GM12878 (cell line): ENCODE data around the gene RIN2. TPM values are rescaled to one million over a fixed set of nuclear protein-coding genes. Genes with fewer than 3 reads are reported as not detected.

Experiments used
- ATAC-seq: fragments of 200-7000 bp; cut with Tn5 transposase; 3 replicates; pipeline ENCODE4 v1.9.1; 2020; ENCODE audit warnings: mild to moderate bottlenecking, moderate library complexity
- BruUV-seq: library from RNA; stranded (reverse); fragments of 400-500 nt; replicated peaks from 2 replicates; lab custom pipeline; 2021; lab: Mats Ljungman, UMichigan
- CTCF ChIA-PET: fragments of 300-600 bp; sonication (Branson Sonifier 250); formaldehyde crosslinking; extraction: SDS; loops from one replicate; lab custom pipeline; 2021; ENCODE audit warnings: inconsistent platforms; lab: Yijun Ruan, JAX
- POLR2A ChIA-PET: fragments of 350-600 bp; formaldehyde crosslinking; extraction: SDS; loops from one replicate; lab custom pipeline; 2021; ENCODE audit warnings: inconsistent platforms; lab: Charles Lee
- RAD21 ChIA-PET: fragments of 300-600 bp; sonication (Branson Sonifier 250); formaldehyde crosslinking; loops from one replicate; lab custom pipeline; 2023; ENCODE audit warnings: antibody characterized with exemption; ENCODE audit not compliant: unreplicated experiment; lab: Charles Lee
- SMC1A ChIA-PET: fragments of 300-600 bp; sonication (Branson Sonifier 250); formaldehyde crosslinking; loops from one replicate; lab custom pipeline; 2023; ENCODE audit not compliant: unreplicated experiment, uncharacterized antibody; lab: Charles Lee
- DNase-seq: peaks from one replicate; pipeline ENCODE4 v3.0.0-alpha.2; 2011; ENCODE audit warnings: low read depth, low spot score
- FAIRE-seq: peaks from 3 replicates; lab custom pipeline; 2011; peaks lifted over from hg19 to GRCh38; lab: Jason Lieb, UNC
- H2AFZ ChIP-seq: 2 replicates; pipeline ENCODE4 v1.6.0; 2011; ENCODE audit warnings: low read depth, low read length, control low read depth; ENCODE audit not compliant: control insufficient read depth
- H3K27ac ChIP-seq: 2 replicates; pipeline ENCODE4 v1.5.1; 2011; ENCODE audit warnings: control low read depth; ENCODE audit not compliant: control insufficient read depth, insufficient read depth
- H3K27me3 ChIP-seq, 2 experiments: replicated peaks in 1 of 2; 2 replicates each; pipeline versions ENCODE4 v1.6.0 to v1.6.1; 2011; ENCODE audit warnings: low read length in 1 of 2; ENCODE audit not compliant: control insufficient read depth in 2 of 2, insufficient read depth in 2 of 2
- H3K36me3 ChIP-seq, 2 experiments: 2 replicates each; pipeline ENCODE4 v1.5.1; 2011; ENCODE audit warnings: low read length in 1 of 2; ENCODE audit not compliant: control insufficient read depth in 2 of 2, insufficient read depth in 2 of 2
- H3K4me1 ChIP-seq: 2 replicates; pipeline ENCODE4 v1.6.1; 2011; ENCODE audit warnings: mild to moderate bottlenecking, low read length, moderate library complexity, mixed read lengths; ENCODE audit not compliant: control insufficient read depth, insufficient read depth
- H3K4me2 ChIP-seq: 2 replicates; pipeline ENCODE4 v1.6.0; 2011; ENCODE audit warnings: control low read depth; ENCODE audit not compliant: control insufficient read depth, insufficient read depth
- H3K4me3 ChIP-seq: fragments of 200-600 bp; sonication (generic); 2 replicates; pipeline ENCODE4 v1.5.1; 2016
- H3K79me2 ChIP-seq: 2 replicates; pipeline ENCODE4 v1.6.0; 2011; ENCODE audit warnings: low read length; ENCODE audit not compliant: control insufficient read depth, insufficient read depth
- H3K9ac ChIP-seq: 2 replicates; pipeline ENCODE4 v1.8.0; 2011; ENCODE audit warnings: low read length, control low read depth, mixed read lengths; ENCODE audit not compliant: control insufficient read depth, insufficient read depth
- H3K9me3 ChIP-seq: replicated peaks from 3 replicates; pipeline ENCODE4 v1.5.1; 2011; ENCODE audit warnings: mild to moderate bottlenecking, low read length; ENCODE audit not compliant: control insufficient read depth, insufficient read depth
- H4K20me1 ChIP-seq: 2 replicates; pipeline ENCODE4 v1.6.0; 2011; ENCODE audit not compliant: control insufficient read depth, insufficient read depth
- CREB1 ChIP-seq: IDR thresholded peaks from 2 replicates; pipeline ENCODE4 v1.6.1; 2012; ENCODE audit warnings: low read depth, mild to moderate bottlenecking, inconsistent platforms
- ETV6 ChIP-seq, 2 experiments: fragments of 450-650 bp in 1 of 2; IDR thresholded peaks in 1 of 2; conservative IDR thresholded peaks in 1 of 2; 2 replicates each; pipeline ENCODE4 v1.6.1; 2014; ENCODE audit warnings: antibody characterized with exemption in 1 of 2, borderline replicate concordance in 1 of 2, low read depth in 1 of 2, mild to moderate bottlenecking in 1 of 2, moderate library complexity in 1 of 2
- FOXM1 ChIP-seq: IDR thresholded peaks from 2 replicates; pipeline ENCODE4 v1.6.1; 2012; ENCODE audit warnings: low read depth, mild to moderate bottlenecking, inconsistent platforms, low read length, moderate library complexity
- GATAD2B ChIP-seq: fragments of 450-650 bp; conservative IDR thresholded peaks from 2 replicates; pipeline ENCODE4 v1.6.1; 2017; ENCODE audit warnings: low read depth, mild to moderate bottlenecking, moderate library complexity
- HCFC1 ChIP-seq: fragments of 150-350 bp; IDR thresholded peaks from 2 replicates; pipeline ENCODE4 v1.6.1; 2014; ENCODE audit warnings: low read length
- JUNB ChIP-seq: IDR thresholded peaks from 2 replicates; pipeline ENCODE4 v1.6.1; 2016; ENCODE audit warnings: antibody characterized with exemption, mild to moderate bottlenecking
- MXI1 ChIP-seq: fragments of 150-350 bp; IDR thresholded peaks from 2 replicates; pipeline ENCODE4 v1.6.1; 2011; ENCODE audit warnings: low read depth, mild to moderate bottlenecking, inconsistent platforms, low read length, improper control_type of control experiment
- NFIC ChIP-seq: IDR thresholded peaks from 2 replicates; pipeline ENCODE4 v1.6.1; 2012; ENCODE audit warnings: low read depth, mild to moderate bottlenecking, inconsistent platforms, low read length, moderate library complexity
- NR2F1 ChIP-seq: fragments of 450-650 bp; conservative IDR thresholded peaks from 2 replicates; pipeline ENCODE4 v1.6.1; 2017; ENCODE audit warnings: mild to moderate bottlenecking
- PAX8 ChIP-seq: fragments of 450-650 bp; IDR thresholded peaks from 2 replicates; pipeline ENCODE4 v1.6.1; 2017; ENCODE audit warnings: mild to moderate bottlenecking, moderate library complexity
- POLR2AphosphoS5 ChIP-seq: IDR thresholded peaks from 2 replicates; pipeline ENCODE4 v1.6.1; 2011; ENCODE audit warnings: mild to moderate bottlenecking, low read length, inconsistent platforms
- RAD21 ChIP-seq: IDR thresholded peaks from 2 replicates; pipeline ENCODE4 v1.6.1; 2011; ENCODE audit warnings: mild to moderate bottlenecking, low read depth, low read length, moderate library complexity; ENCODE audit not compliant: insufficient read depth
- RB1 ChIP-seq: fragments of 450-650 bp; formaldehyde crosslinking; IDR thresholded peaks from 2 replicates; pipeline ENCODE4 v1.6.1; 2017; ENCODE audit warnings: mild to moderate bottlenecking, borderline replicate concordance
- SMC3 ChIP-seq: IDR thresholded peaks from 2 replicates; pipeline ENCODE4 v1.6.1; 2011; ENCODE audit warnings: low read length, improper control_type of control experiment, borderline replicate concordance
- ZNF384 ChIP-seq: IDR thresholded peaks from 2 replicates; pipeline ENCODE4 v1.6.1; 2012; ENCODE audit warnings: low read depth, mild to moderate bottlenecking, low read length, improper control_type of control experiment, borderline replicate concordance
- WGBS: methylation state at CpG from one replicate; pipeline ENCODE4 v1.1.6; 2016; ENCODE audit warnings: low lambda C conversion rate; ENCODE audit not compliant: insufficient replicate concordance, insufficient coverage; ENCODE audit errors: missing lambda C conversion rate; 5-methylcytosine and 5-hydroxymethylcytosine counted together
- in situ Hi-C: fragments of 300-500 bp; cut with MboI; formaldehyde crosslinking; loops from 9 replicates; pipeline ENCODE4 v1.14.3; 2018; ENCODE audit warnings: mixed read lengths
- intact Hi-C: fragments of 100-400 bp; cut with micrococcal nuclease; formaldehyde crosslinking; loops from one replicate; pipeline ENCODE4 v1.14.2; 2022; ENCODE audit not compliant: unreplicated experiment
- polyA plus RNA-seq, 11 experiments: library from polyadenylated mRNA; depleted of rRNA in 4 of 11; unstranded in 6 of 11; stranded (reverse) in 5 of 11; fragments of >200 nt; fragmentation: Nextera tagmentation in 4 of 11; fragmentation: Illumina TruSeq in 1 of 11; extraction: Ambion mirVana in 4 of 11; extraction: Trizol in 1 of 11; gene quantifications; 1 replicate in 1 of 11; 2 replicates in 10 of 11; pipeline versions ENCODE4 v1.2.1 to v1.2.3, GENCODE V29; 2011 to 2016; ENCODE audit warnings: inconsistent platforms in 2 of 11, missing spikeins in 2 of 11, low read depth in 1 of 11
- total RNA-seq, 4 experiments: library from RNA; depleted of rRNA in 3 of 4; stranded (reverse); fragments of >200 nt in 3 of 4; fragmentation: Illumina TruSeq in 1 of 4; extraction: Trizol in 1 of 4; gene quantifications; 2 replicates each; pipeline versions ENCODE4 v1.2.1 to v1.2.3, GENCODE V29; 2013 to 2021
- TF ChIP-seq, protein P1 (sequence below): fragments of 450-650 bp; IDR thresholded peaks from 2 replicates; pipeline ENCODE4 v1.6.1; 2017; ENCODE audit warnings: mild to moderate bottlenecking, moderate library complexity
- TF ChIP-seq, protein P2 (sequence below): fragments of 450-650 bp; IDR thresholded peaks from 2 replicates; pipeline ENCODE4 v1.6.1; 2014; ENCODE audit warnings: mild to moderate bottlenecking
- TF ChIP-seq, protein P3 (sequence below): IDR thresholded peaks from 2 replicates; pipeline ENCODE4 v1.6.1; 2011; ENCODE audit warnings: borderline replicate concordance, low read depth, mild to moderate bottlenecking, moderate library complexity, low read length; ENCODE audit not compliant: insufficient read depth, poor library complexity, severe bottlenecking

The RIN2 gene
- total and polyA plus RNA-seq, 10 of the 15 experiments (the other 5 are each of a cell fraction or from before 2014, with no cell fraction given) = 0.68 to 8.5 (median 4.5) TPM

- no peak for TF ChIP-seq ZNF384
These were observed 19.1 kb upstream of the RIN2 start (continued) for GRCh38 chr20:19738951-19739350.

DNA sequence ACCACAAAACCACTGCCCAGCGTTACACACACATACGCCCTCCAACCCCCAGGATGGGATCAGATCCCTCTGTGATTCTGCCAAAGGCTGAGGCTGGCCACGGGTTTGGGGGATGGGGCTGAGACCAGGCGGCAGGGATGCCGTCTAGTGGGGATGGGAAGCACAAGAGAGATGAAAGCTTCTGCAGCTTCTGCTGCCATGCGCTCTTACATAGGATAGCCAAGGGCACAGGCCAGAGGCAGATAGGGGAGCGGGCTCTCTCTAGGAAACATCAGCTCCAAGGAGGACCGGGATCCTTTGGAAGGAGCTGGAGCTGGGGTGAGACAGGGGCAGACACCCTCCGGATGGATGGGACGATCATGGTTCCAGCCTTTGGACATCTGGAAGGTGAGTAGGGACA lies 18.7 kb upstream of the RIN2 start:
- no peak for FAIRE-seq
- Histone ChIP-seq H3K4me1 (no peaks in the 10 kb centered on the region), H4K20me1 (no peaks in the 10 kb centered on the region), H2AFZ (no peak overlapping the region), H3K4me3 (no peak overlapping the region), H3K79me2 (no peaks in the 10 kb centered on the region), H3K36me3 (no peaks in the 10 kb centered on the region), H3K27me3 (no peaks in the 10 kb centered on the region; a peak in 1 of 4 replicates), H3K9ac (no peak overlapping the region), H3K4me2 (no peak overlapping the region), H3K27ac (no peak overlapping the region), H3K9me3 (no peaks in the 10 kb centered on the region)
- no peak for DNase-seq
- ATAC-seq = no peak
- BruUV-seq = no TSS peak
- ChIA-PET CTCF (interaction anchor here (0.9 to 1.2 kb wide), 2 partner anchors 25 to 31 kb away, joined by 3 to 6 read pairs; no protein-coding TSS in a partner anchor), RAD21 (interaction anchor here (1.4 kb wide), 1 partner anchor 74 kb away, joined by 3 read pairs; no protein-coding TSS in a partner anchor), SMC1A (interaction anchor here (1.0 to 3.9 kb wide), 4 partner anchors 12 to 81 kb away, joined by 3 to 17 read pairs (median 4); no protein-coding TSS in a partner anchor), POLR2A (no interaction called here)
- intact Hi-C loops (no loop called here), in situ Hi-C loops (no loop called here)
- WGBS = 54% methylated on average over 10 of the region's 10 CpGs
- TF ChIP-seq MXI1 = no peak
- TF ChIP-seq, protein P1, sequence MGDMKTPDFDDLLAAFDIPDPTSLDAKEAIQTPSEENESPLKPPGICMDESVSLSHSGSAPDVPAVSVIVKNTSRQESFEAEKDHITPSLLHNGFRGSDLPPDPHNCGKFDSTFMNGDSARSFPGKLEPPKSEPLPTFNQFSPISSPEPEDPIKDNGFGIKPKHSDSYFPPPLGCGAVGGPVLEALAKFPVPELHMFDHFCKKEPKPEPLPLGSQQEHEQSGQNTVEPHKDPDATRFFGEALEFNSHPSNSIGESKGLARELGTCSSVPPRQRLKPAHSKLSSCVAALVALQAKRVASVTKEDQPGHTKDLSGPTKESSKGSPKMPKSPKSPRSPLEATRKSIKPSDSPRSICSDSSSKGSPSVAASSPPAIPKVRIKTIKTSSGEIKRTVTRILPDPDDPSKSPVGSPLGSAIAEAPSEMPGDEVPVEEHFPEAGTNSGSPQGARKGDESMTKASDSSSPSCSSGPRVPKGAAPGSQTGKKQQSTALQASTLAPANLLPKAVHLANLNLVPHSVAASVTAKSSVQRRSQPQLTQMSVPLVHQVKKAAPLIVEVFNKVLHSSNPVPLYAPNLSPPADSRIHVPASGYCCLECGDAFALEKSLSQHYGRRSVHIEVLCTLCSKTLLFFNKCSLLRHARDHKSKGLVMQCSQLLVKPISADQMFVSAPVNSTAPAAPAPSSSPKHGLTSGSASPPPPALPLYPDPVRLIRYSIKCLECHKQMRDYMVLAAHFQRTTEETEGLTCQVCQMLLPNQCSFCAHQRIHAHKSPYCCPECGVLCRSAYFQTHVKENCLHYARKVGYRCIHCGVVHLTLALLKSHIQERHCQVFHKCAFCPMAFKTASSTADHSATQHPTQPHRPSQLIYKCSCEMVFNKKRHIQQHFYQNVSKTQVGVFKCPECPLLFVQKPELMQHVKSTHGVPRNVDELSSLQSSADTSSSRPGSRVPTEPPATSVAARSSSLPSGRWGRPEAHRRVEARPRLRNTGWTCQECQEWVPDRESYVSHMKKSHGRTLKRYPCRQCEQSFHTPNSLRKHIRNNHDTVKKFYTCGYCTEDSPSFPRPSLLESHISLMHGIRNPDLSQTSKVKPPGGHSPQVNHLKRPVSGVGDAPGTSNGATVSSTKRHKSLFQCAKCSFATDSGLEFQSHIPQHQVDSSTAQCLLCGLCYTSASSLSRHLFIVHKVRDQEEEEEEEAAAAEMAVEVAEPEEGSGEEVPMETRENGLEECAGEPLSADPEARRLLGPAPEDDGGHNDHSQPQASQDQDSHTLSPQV = no peak
- TF ChIP-seq, protein P2, sequence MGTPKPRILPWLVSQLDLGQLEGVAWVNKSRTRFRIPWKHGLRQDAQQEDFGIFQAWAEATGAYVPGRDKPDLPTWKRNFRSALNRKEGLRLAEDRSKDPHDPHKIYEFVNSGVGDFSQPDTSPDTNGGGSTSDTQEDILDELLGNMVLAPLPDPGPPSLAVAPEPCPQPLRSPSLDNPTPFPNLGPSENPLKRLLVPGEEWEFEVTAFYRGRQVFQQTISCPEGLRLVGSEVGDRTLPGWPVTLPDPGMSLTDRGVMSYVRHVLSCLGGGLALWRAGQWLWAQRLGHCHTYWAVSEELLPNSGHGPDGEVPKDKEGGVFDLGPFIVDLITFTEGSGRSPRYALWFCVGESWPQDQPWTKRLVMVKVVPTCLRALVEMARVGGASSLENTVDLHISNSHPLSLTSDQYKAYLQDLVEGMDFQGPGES = no peak
- no peak for TF ChIP-seq RB1
- no peak for TF ChIP-seq NR2F1
- no peak for TF ChIP-seq FOXM1
- no peak for TF ChIP-seq JUNB
- no peak for TF ChIP-seq NFIC
- no peak for TF ChIP-seq ETV6 (conservative IDR thresholded peaks at IDR 0.05 in 1 of 2, IDR thresholded peaks at IDR 0.05 in 1 of 2; ENCODE audit: borderline replicate concordance in 1 of 2, low read depth in 1 of 2)
- no peak for TF ChIP-seq POLR2AphosphoS5
- no peak for TF ChIP-seq RAD21
- no peak for TF ChIP-seq SMC3
- TF ChIP-seq GATAD2B = no peak
- TF ChIP-seq, protein P3, sequence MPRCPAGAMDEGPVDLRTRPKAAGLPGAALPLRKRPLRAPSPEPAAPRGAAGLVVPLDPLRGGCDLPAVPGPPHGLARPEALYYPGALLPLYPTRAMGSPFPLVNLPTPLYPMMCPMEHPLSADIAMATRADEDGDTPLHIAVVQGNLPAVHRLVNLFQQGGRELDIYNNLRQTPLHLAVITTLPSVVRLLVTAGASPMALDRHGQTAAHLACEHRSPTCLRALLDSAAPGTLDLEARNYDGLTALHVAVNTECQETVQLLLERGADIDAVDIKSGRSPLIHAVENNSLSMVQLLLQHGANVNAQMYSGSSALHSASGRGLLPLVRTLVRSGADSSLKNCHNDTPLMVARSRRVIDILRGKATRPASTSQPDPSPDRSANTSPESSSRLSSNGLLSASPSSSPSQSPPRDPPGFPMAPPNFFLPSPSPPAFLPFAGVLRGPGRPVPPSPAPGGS = no peak
- no peak for TF ChIP-seq PAX8
- no peak for TF ChIP-seq HCFC1
- no peak for TF ChIP-seq CREB1
